GM19043 (cell line): ENCODE results near the gene ST8SIA5.
"Not testable (repeated sequence)": the region's sequence is repeated elsewhere in the genome, so short reads cannot be mapped to it uniquely, and the experiment has no call there.

ENCODE experiments used
- ATAC-seq: cut with Tn5 transposase; IDR thresholded peaks from one replicate; pipeline ENCODE4 v1.9.1; 2021; ENCODE audit warnings: low read depth; ENCODE audit not compliant: unreplicated experiment

ST8SIA5 gene

GRCh38 chr18:46756559-46757201, at the start of gene ST8SIA5:
ST8SIA5 (minus strand) TSS chr18:46757053; CDS start chr18:46756508, 545 bp downstream.
- ATAC-seq = no peak

GRCh38 chr18:46795945-46796344, 39.1 kb upstream of the ST8SIA5 start:
- not testable (repeated sequence) for ATAC-seq

GRCh38 chr18:46794607-46795006, 37.8 kb upstream of the ST8SIA5 start:
- no peak for ATAC-seq

GRCh38 chr18:46793565-46793964, 36.7 kb upstream of the ST8SIA5 start:
- no peak for ATAC-seq

- no peak for ATAC-seq
Observed at GRCh38 chr18:46789088-46789487, 32.2 kb upstream of the ST8SIA5 start.

- ATAC-seq = no peak
Observed at GRCh38 chr18:46787674-46788073, 30.8 kb upstream of the ST8SIA5 start.

GRCh38 chr18:46772357-46772756, 15.5 kb upstream of the ST8SIA5 start:
- no peak for ATAC-seq

- ATAC-seq = no peak
Observed at GRCh38 chr18:46771141-46771540, 14.3 kb upstream of the ST8SIA5 start.

GRCh38 chr18:46770708-46771107, 13.9 kb upstream of the ST8SIA5 start:
- no peak for ATAC-seq

GRCh38 chr18:46768166-46768921, 11.5 kb upstream of the ST8SIA5 start:
- ATAC-seq = no peak

- no peak for ATAC-seq
Observed at GRCh38 chr18:46767217-46767616, 10.4 kb upstream of the ST8SIA5 start.

GRCh38 chr18:46764586-46764985, 7.7 kb upstream of the ST8SIA5 start:
- ATAC-seq = no peak

- no peak for ATAC-seq
Observed at GRCh38 chr18:46761059-46761769, 4.4 kb upstream of the ST8SIA5 start.

GRCh38 chr18:46759890-46760289, 3.0 kb upstream of the ST8SIA5 start:
- no peak for ATAC-seq

- no peak for ATAC-seq
Observed at GRCh38 chr18:46756025-46756558, 761 bp downstream of the ST8SIA5 start.

GRCh38 chr18:46755315-46756024, 1.4 kb downstream of the ST8SIA5 start:
- no peak for ATAC-seq

GRCh38 chr18:46754661-46755292, 2.1 kb downstream of the ST8SIA5 start:
- ATAC-seq = no peak

- peak; percentile 62 for ATAC-seq
Observed at GRCh38 chr18:46754188-46754587, 2.7 kb downstream of the ST8SIA5 start.

GRCh38 chr18:46751882-46752281, 5.0 kb downstream of the ST8SIA5 start:
- ATAC-seq = no peak

GRCh38 chr18:46750626-46751025, 6.2 kb downstream of the ST8SIA5 start:
- no peak for ATAC-seq
